Inflammatory macrophage treated with lipopolysaccharide for 4 hours (primary cell): ENCODE measurements around the gene LCNL1.
A peak's percentile ranks its signal among the peaks of the same experiment; 100 is the strongest.
"Not testable (repeated sequence)": the region's sequence is repeated elsewhere in the genome, so short reads cannot be mapped to it uniquely, and the experiment has no call there.

Experiments used
- DNase-seq: peaks from one replicate; pipeline ENCODE4 v3.0.0-alpha.2; 2020

The LCNL1 gene

GRCh38 chr9:136995362-136995761 lies 12.6 kb downstream of the LCNL1 start:
- DNase-seq = no peak

- DNase-seq = no peak
Observed at GRCh38 chr9:136995772-136996311, 13.0 kb downstream of the LCNL1 start.

DNA sequence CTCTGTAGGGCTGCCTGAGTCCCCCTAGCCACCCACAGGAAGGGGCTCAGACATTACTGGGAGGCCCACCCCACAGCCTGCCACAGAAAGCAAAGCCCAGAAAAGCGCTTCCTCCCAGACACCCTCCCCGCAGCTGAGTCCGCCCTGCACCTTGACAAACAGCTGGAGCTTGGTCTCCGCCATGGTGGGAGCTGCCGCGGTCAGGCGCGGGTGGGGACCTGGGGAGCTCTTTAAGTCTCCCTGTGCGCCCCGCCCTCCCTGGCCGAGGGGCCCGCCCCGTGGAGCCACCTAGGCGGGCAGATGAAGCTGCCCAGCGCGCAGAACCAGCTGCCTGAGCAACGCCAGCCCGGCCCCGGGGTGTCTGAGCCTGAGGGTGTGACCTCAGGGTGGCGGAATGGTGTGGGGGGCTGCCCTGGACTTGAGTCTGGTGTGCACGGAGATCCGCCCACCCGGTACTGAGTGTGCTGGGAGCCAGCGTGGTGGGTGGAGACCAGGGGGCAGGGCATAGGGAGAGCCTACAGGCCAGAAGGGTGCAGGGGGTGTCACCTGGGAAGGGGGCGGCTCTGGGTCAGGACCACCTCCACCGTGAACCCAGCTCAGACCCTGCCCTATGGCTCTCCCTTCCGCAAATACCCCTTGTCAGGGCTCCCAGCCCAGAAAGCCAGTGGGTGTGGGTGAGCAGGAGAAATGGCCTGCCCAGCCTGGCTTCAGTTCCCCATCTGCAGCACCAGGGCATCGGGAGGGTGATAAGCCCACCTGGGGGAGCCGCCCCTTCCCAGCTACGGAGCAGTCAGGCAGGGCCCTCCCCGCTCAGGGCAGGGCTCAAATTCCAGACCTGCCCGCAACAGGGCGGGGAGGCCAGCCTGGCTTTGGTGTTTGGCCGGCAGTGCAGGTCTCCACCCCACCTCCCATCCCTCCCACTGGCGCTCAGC lies 13.8 kb downstream of the LCNL1 start, which contains the start of gene CLIC3:
Gene CLIC3, minus strand, starts transcription at position 208 of the 932 bp plus-strand sequence. Its CDS starts 25 bp downstream, at position 183.
- DNase-seq = peak; percentile 11

GRCh38 chr9:136997371-136997770 lies 14.6 kb downstream of the LCNL1 start:
- DNase-seq = no peak

GRCh38 chr9:136997830-136998234 lies 15.0 kb downstream of the LCNL1 start:
- DNase-seq = no peak

DNA sequence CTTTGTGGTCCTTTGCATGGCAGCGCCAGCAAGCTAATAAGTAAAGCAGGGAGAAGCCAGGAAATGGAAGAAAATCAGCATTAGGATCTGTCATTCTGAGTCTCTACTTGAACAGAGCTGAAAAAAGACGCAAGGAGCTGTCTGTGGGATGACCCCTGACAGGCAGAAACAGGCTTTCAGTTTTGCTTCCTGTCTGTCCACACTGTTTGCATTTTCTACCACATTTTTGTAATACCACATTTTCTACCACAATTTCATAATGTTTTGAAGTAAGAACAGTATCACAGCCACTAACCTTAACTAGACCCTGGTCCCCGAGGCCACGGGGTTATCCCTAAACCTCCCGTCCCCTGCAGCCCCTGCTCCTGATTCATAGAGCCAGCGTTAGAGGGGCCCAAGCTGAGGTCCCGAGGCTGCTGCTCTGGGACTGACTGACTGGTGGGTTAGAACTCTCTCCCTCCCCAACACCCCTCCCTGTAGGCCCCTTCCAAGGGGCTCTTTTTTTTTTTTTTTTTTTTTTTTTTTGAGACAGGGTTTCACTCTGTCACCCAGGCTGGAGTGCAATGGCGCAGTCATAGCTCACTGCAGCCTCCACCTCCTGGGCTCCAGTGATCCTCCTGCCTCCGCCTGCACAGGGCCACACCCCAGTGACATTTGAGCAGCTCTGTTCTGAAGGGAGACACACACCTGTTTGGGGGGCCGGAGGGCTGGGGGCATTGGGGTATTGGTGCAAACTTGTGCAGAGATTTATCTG lies 17.6 kb downstream of the LCNL1 start:
- DNase-seq = peak; percentile 92

GRCh38 chr9:137001857-137002645 lies 19.3 kb downstream of the LCNL1 start:
- DNase-seq = no peak

DNA sequence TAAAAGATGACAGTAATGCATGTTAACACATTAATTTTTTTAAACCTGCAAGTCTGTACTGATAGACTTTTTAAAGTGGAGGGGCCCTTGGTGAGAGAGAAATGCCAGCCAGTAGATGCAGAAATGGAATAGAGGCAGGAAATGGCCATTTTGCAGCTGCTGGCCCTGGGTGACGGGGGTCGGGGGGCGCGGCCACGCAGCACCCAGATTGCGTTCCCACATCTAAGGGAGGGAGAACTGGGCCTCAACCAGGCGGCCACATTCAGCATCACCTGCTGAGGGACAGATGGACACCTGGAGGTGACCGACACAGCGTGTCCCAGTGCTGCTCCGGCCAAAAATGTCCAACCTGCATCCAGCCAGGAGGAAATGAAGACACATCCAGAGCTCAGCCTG lies 19.9 kb downstream of the LCNL1 start:
- DNase-seq = no peak

DNA sequence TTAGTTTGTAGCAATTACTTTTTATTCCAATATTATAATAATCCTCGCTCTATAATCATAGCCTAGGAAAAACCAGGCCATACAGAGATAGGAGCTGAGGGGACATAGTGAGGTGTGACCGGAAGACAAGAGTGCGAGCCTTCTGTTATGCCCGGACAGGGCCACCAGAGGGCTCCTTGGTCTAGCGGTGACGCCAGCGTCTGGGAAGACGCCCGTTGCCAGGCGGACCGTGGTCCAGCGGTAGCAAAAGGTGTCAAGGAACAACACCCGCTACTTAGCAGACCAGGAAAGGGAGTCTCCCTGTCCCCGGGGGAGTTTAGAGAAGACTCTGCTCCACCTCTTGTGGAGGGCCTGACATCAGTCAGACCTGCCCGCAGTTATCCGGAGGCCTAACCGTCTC lies 21.5 kb downstream of the LCNL1 start:
- DNase-seq = not testable (repeated sequence)

GRCh38 chr9:137006116-137007003 lies 23.6 kb downstream of the LCNL1 start:
- peak; percentile 23 for DNase-seq

DNA sequence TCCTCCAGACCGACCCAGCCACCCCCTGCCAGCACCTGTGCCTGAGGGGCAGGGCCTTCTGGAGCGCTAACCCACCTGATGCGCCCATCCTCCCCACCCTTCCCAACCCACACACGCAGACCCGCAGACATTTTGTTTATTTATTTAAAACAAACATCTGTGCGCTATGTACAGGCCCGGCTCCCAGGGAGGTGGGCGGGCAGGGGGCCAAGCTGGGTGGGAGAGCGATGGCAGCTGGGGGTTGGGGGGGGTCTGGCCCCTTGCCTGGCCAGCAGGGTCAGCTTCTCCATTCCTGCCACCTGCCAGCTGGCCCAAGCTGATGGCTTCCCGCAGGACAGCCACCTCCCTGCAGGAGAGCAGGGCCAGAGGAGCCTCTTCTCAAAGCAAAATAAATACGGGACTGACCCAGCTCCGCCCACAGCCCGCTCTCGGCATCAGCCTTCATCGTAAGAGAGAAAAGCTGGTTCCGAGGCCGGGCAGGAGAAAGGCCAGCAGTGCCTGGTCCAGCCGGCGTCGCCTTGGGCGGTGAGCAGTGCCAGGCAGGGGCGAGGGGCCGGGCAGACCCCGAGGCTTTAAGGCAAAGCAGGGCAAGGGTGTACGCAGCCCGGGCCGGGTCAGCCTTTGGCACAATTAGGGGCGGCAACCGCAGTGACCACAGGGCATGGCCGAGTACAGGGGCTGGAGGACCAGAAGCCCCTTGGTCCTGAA lies 24.5 kb downstream of the LCNL1 start:
- no peak for DNase-seq

- no peak for DNase-seq
Observed at GRCh38 chr9:137007816-137008270, 25.1 kb downstream of the LCNL1 start.

DNA sequence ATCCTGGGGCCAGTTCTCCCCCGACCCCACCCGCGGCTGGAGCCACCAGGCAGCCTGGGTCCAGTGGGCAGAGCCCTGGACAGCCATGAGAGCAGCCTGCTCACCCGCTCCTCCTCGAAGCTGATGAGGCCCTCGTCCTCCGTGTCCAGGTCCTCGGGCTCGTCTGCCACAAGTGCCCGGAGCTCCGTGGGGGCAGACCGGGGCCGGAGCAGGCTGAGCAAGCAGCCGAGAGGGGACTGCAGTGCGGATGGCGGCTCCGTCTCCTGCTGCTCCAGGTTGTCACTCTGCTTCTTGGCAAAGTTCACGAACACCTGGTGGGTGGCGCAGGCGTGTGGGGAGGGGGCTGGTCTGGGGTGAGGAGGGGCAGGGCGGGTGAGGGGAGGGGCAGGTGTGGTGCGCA lies 25.5 kb downstream of the LCNL1 start:
- DNase-seq = no peak

DNA sequence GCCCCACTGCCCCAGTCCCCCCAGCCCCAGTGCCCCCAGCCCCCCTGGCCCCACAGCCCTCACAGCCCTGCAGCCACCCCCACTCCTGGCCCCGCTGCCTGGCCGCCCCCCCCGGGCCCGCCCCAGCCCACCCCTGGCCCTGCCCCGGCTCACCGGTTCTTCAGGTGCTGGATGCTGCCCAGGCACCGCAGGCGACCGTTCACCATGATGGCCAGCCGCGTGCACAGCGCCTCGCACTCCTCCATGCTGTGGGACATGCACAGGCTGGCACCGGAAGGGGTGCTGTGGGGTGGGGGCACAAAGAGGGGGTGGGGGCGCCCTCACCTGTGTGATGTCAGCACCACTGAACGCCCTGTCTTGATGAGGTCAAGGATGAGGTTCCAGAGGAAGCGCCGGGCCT lies 26.4 kb downstream of the LCNL1 start:
- DNase-seq = no peak

- no peak for DNase-seq
Observed at GRCh38 chr9:137009938-137010732, 27.3 kb downstream of the LCNL1 start.

DNA sequence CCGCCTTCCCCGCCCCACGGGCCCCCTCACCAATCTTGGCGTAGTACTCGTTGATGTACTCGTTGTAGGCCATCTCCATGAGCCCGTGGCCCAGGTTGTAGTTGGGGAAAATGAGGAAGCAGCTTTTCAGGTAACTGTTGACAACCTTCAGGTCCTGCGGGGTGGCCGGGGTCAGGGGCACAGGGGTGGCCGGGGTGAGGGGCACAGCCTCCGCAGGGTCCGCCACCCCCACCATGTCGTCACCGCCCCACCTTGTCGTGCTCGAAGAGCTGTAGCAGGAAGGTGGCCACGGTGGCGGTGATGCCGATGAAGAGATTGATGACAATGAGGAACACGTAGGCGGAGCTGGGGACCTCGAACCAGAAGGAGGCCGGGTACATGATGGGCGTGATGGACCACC lies 28.4 kb downstream of the LCNL1 start:
- DNase-seq = no peak

DNA sequence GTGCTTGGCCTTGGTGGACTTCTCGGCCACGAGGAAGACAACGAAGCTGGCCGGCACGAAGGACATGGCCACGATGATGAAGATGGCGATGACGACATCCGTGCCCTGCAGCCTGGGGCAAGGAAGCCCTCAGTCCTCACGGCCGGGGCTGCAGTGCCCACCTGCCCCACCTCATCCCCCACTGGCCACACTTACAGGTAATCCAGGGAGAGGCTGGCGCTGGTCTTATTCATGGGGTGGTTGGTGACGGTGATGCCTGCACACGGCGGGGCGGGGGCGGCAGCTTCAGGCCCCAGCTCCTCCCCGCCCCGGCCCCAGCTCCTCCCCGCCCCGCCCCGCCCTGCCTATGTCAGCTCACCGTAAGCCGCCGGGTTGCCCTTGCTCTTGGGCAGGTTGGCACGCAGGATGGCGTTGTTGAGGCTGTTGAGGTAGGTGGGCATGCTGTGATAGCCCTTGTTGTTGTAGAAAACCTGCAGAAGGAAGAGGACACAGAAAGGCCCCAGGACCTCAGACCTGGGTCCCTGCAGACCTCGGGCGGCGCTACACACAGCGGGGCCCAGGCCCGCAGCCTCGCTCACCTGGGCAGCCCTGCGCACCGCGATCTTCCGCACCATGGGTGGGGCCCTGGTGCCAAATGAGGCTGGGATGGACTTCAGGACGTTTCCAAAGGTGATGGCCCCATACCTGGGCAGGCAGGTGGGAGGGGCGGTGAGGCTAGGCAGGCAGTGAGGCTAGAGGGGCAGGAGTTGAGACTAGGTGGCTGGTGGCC lies 29.3 kb downstream of the LCNL1 start:
- no peak for DNase-seq

- DNase-seq = no peak
Observed at GRCh38 chr9:137012694-137013570, 30.1 kb downstream of the LCNL1 start.
